GM12875 (cell line): ENCODE measurements around the gene HACD3.

ENCODE experiments used
- H3K4me3 ChIP-seq: one replicate; pipeline ENCODE4 v1.5.1; 2011; ENCODE audit warnings: low read depth, low read length, control low read depth
- CTCF ChIP-seq: IDR thresholded peaks from 2 replicates; pipeline ENCODE4 v1.5.1; 2011; ENCODE audit warnings: low read depth, mild to moderate bottlenecking, control low read depth, inconsistent platforms, low read length, moderate library complexity, borderline replicate concordance; ENCODE audit not compliant: insufficient read depth

The HACD3 gene

GRCh38 chr15:65577129-65577996 is 47.1 kb downstream of the HACD3 start:
- no peak overlapping the region for H3K4me3 ChIP-seq
- TF ChIP-seq CTCF, result no peak

GRCh38 chr15:65578904-65579728 is 48.9 kb downstream of the HACD3 start:
- no peak for TF ChIP-seq CTCF
- H3K4me3 ChIP-seq, result no peak overlapping the region

- H3K4me3 ChIP-seq, result no peak overlapping the region
- TF ChIP-seq CTCF, result no peak
Measured at GRCh38 chr15:65579762-65580161, 49.5 kb downstream of the HACD3 start.

- no peak overlapping the region for H3K4me3 ChIP-seq
- no peak for TF ChIP-seq CTCF
Measured at GRCh38 chr15:65580287-65580686, 50.0 kb downstream of the HACD3 start.

GRCh38 chr15:65583701-65584100 is 53.4 kb downstream of the HACD3 start:
- no peak for TF ChIP-seq CTCF
- H3K4me3 ChIP-seq, result no peak overlapping the region

- no peak overlapping the region for H3K4me3 ChIP-seq
- TF ChIP-seq CTCF, result no peak
Measured at GRCh38 chr15:65584241-65584640, 54.0 kb downstream of the HACD3 start.
